ENCODE data around the gene MELTF. TPM values are rescaled to one million over a fixed set of nuclear protein-coding genes. Genes with fewer than 3 reads are reported as not detected.

Gene MELTF
- total and polyA plus RNA-seq, 9 of the 15 experiments (the other 6 are each of a cell fraction or from before 2014, with no cell fraction given) = 0.35 to 10.5 (median 4.5) TPM

DNA sequence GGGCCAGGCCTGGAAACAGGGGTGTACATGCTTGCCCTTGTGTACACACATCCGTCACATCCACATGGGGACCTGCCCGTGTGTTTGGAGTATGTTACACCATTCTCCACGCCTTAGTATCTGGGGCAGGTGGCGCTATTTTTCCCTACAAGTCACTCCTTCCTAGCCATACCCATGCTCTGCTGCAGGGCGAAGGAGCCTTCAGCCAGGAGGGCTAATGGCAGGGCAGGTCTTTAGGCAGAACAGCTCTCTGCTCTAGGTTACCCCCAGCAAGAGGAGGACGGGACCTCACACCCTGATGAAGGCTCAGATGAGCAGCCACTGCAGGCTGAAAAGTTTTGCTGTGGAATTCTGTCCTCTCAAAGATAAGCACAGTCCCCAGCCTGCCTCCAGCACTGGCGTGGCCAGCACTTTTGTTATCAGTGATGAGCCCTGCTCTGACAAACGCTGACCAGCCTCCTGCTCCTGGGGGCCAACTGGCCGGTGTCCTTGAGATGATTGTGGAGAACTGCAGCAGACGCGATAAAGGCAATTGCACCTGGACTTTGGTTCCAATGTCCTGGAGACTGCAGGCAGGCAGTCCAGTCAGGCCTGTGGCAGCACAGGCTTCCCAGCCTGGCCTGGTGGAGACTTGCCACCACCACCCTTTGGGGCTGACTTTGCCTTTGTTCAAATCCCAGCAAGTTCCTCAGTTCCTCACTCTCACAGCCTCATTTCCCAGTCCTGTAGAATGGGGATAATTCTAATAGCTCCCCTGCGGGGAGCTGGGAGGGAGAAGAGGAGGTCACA lies 41.2 kb downstream of the MELTF start (continued):
- TF ChIP-seq AFF4 (CRISPR knock-in tag; IDR thresholded peaks at IDR 0.05) (no peak), MAX (CRISPR knock-in tag; IDR thresholded peaks at IDR 0.05) (peak; percentile 91), ZNF217 (CRISPR knock-in tag; IDR thresholded peaks at IDR 0.05) (no peak), SRF (CRISPR knock-in tag; IDR thresholded peaks at IDR 0.05) (no peak), ZSCAN29 (IDR thresholded peaks at IDR 0.05) (no peak)
- TF ChIP-seq, protein P1, sequence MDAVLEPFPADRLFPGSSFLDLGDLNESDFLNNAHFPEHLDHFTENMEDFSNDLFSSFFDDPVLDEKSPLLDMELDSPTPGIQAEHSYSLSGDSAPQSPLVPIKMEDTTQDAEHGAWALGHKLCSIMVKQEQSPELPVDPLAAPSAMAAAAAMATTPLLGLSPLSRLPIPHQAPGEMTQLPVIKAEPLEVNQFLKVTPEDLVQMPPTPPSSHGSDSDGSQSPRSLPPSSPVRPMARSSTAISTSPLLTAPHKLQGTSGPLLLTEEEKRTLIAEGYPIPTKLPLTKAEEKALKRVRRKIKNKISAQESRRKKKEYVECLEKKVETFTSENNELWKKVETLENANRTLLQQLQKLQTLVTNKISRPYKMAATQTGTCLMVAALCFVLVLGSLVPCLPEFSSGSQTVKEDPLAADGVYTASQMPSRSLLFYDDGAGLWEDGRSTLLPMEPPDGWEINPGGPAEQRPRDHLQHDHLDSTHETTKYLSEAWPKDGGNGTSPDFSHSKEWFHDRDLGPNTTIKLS (IDR thresholded peaks at IDR 0.05; ENCODE audit: borderline replicate concordance, low read depth) = peak; percentile 39; the same call in 1 of the 2 replicates

All from K562 (cell line).